OCI-LY7 (cell line): Measurements from ENCODE around the gene APOC1. TPM values are rescaled to one million over a fixed set of nuclear protein-coding genes. Genes with fewer than 3 reads are reported as not detected.
"Not testable (repeated sequence)": the region's sequence is repeated elsewhere in the genome, so short reads cannot be mapped to it uniquely, and the experiment has no call there.

ENCODE experiments used
- Bru-seq: library from RNA; stranded (reverse); fragments of 400-500 nt; gene quantifications from one replicate; lab custom pipeline; 2021; lab: Mats Ljungman, UMichigan
- BruChase-seq, 2 experiments: library from RNA; stranded (reverse); fragments of 400-500 nt; gene quantifications; one replicate each; lab custom pipeline; 2021; lab: Mats Ljungman, UMichigan
- BruUV-seq: library from RNA; stranded (reverse); fragments of 400-500 nt; replicated peaks from 2 replicates; lab custom pipeline; 2021; lab: Mats Ljungman, UMichigan
- CTCF ChIA-PET: fragments of 300-600 bp; sonication (Branson Sonifier 250); formaldehyde crosslinking; loops from one replicate; lab custom pipeline; 2022; ENCODE audit warnings: antibody characterized with exemption; ENCODE audit not compliant: unreplicated experiment; lab: Charles Lee
- POLR2A ChIA-PET: fragments of 300-600 bp; sonication (Branson Sonifier 250); formaldehyde crosslinking; loops from one replicate; lab custom pipeline; 2022; ENCODE audit warnings: antibody characterized with exemption; lab: Charles Lee
- DNase-seq: peaks from one replicate; pipeline ENCODE4 v3.0.0-alpha.2; 2015; ENCODE audit warnings: low spot score
- H2AFZ ChIP-seq: fragments of 200-600 bp; sonication (generic), shearing (Covaris generic); 2 replicates; pipeline ENCODE4 v1.6.1; 2014; ENCODE audit warnings: mild to moderate bottlenecking, antibody characterized with exemption, low read length, moderate library complexity
- H3K27ac ChIP-seq: fragments of 200-600 bp; sonication (generic); 2 replicates; pipeline ENCODE4 v1.5.1; 2014; ENCODE audit warnings: mixed run types, low read depth, mild to moderate bottlenecking, moderate library complexity, low read length, inconsistent platforms; ENCODE audit not compliant: poor library complexity, severe bottlenecking
- H3K36me3 ChIP-seq: fragments of 200-600 bp; sonication (generic); 2 replicates; pipeline ENCODE4 v1.6.1; 2014; ENCODE audit warnings: mild to moderate bottlenecking, antibody characterized with exemption, low read length, moderate library complexity, mixed read lengths; ENCODE audit not compliant: insufficient read depth
- H3K4me1 ChIP-seq: fragments of 200-600 bp; sonication (generic); 2 replicates; pipeline ENCODE4 v1.5.1; 2014; ENCODE audit warnings: mild to moderate bottlenecking, low read length; ENCODE audit not compliant: insufficient read depth, poor library complexity, severe bottlenecking
- H3K4me2 ChIP-seq: fragments of 200-600 bp; sonication (generic); 2 replicates; pipeline ENCODE4 v1.6.1; 2014; ENCODE audit warnings: mild to moderate bottlenecking, low read length
- H3K4me3 ChIP-seq: fragments of 200-600 bp; sonication (generic); 2 replicates; pipeline ENCODE4 v1.5.1; 2014; ENCODE audit warnings: mild to moderate bottlenecking, low read depth, low read length; ENCODE audit not compliant: poor library complexity, severe bottlenecking
- H3K79me2 ChIP-seq: fragments of 200-600 bp; sonication (generic); 2 replicates; pipeline ENCODE4 v1.6.1; 2016; ENCODE audit warnings: low read depth, mild to moderate bottlenecking, low read length, moderate library complexity, mixed read lengths; ENCODE audit not compliant: insufficient read depth
- H3K9me2 ChIP-seq: fragments of 200-600 bp; sonication (generic); 2 replicates; pipeline ENCODE4 v1.6.1; 2016; ENCODE audit warnings: mild to moderate bottlenecking, low read length, mixed read lengths; ENCODE audit not compliant: insufficient read depth
- H3K9me3 ChIP-seq: fragments of 200-600 bp; sonication (generic); 2 replicates; pipeline ENCODE4 v1.6.1; 2014; ENCODE audit warnings: mild to moderate bottlenecking, mixed run types, low read length, mixed read lengths
- H4K20me1 ChIP-seq: fragments of 200-600 bp; sonication (generic); 2 replicates; pipeline ENCODE4 v1.6.1; 2014; ENCODE audit warnings: mild to moderate bottlenecking, antibody characterized with exemption, low read length, moderate library complexity, mixed read lengths; ENCODE audit not compliant: insufficient read depth
- EZH2phosphoT487 ChIP-seq: fragments of 200-600 bp; sonication (generic); IDR thresholded peaks from 2 replicates; pipeline ENCODE4 v1.6.1; 2018; ENCODE audit warnings: low read depth, borderline replicate concordance, mild to moderate bottlenecking, mixed run types, antibody characterized with exemption, low read length, moderate library complexity, mixed read lengths
- intact Hi-C: fragments of 100-400 bp; cut with micrococcal nuclease; formaldehyde crosslinking; loops from one replicate; pipeline ENCODE4 v1.10.0; 2022; ENCODE audit not compliant: unreplicated experiment
- long read RNA-seq: library from polyadenylated mRNA; stranded (forward); transcript quantifications from one replicate; pipeline ENCODE4 v2.0.0, GENCODE V29; 2022
- total RNA-seq, 2 experiments: library from RNA; depleted of rRNA in 1 of 2; stranded (reverse); fragments of >200 nt in 1 of 2; shearing (Covaris generic) in 1 of 2; gene quantifications; 2 replicates each; pipeline ENCODE4 v1.2.3, GENCODE V29; 2014 to 2022
- TF ChIP-seq, protein P1 (sequence below): fragments of 200-600 bp; sonication (generic); conservative IDR thresholded peaks from 2 replicates; pipeline ENCODE4 v1.5.1; 2014; ENCODE audit warnings: mild to moderate bottlenecking, antibody characterized with exemption, low read length, moderate library complexity, mixed read lengths

APOC1 gene
- total RNA-seq (2014; rRNA removed; shearing (Covaris generic)), result not detected in 2 replicates
- total RNA-seq (2022), result 1.9 TPM in 1 of 2 replicates, not detected in the other
- not detected for Bru-seq, nascent RNA
- BruChase-seq, experiment 1, labeled RNA remaining after a 6-hour chase, result percentile 19 among the genes with signal in this experiment
- BruChase-seq, experiment 2, labeled RNA remaining after a 2-hour chase, result not detected
- long read RNA-seq, partial matches to known transcripts, result 1 of 1 reads
- long read RNA-seq, other reads (novel, unspliced or antisense), result 0 of 1 reads

DNA sequence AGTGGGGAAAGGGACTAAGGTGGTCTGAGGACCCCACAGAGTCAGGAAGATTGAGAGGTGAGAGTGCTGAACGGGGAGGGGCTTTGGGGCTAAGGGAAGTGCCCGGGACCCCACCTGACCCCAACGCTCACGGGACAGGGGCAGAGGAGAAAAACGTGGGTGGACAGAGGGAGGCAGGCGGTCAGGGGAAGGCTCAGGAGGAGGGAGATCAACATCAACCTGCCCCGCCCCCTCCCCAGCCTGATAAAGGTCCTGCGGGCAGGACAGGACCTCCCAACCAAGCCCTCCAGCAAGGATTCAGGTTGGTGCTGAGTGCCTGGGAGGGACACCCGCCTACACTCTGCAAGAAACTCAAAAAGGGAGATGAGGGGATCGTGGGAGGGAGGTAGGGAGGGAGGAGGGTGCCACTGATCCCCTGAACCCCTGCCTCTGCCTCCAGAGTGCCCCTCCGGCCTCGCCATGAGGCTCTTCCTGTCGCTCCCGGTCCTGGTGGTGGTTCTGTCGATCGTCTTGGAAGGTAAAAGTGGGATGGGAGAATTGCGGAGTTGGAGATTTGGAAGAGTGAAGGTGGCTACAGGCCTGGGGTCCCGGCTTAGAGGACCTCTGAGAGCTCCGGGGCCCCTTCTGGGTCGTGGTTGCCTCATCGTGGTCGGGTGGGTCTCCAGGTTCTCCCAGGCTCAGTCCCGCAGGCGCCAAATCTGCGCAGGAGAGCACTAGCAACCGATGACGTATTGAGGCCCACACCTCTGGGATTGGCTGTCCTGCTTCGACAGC is at the start of gene APOC1:
TSS of gene APOC1 (plus strand) at position 176 of the 774 bp plus-strand sequence. CDS start at position 460, 284 bp downstream.
- peak within 1 kb of the TSS; percentile 57 for H3K4me2 ChIP-seq
- H2AFZ ChIP-seq, result peak within 1 kb of the TSS; percentile 93
- H3K9me3 ChIP-seq, H3K79me2 ChIP-seq, CTCF ChIA-PET, H3K36me3 ChIP-seq, H4K20me1 ChIP-seq, H3K9me2 ChIP-seq, H3K27ac ChIP-seq, intact Hi-C loops, BruUV-seq, H3K4me1 ChIP-seq: not testable (repeated sequence)
- POLR2A ChIA-PET, result interaction anchor here (0.6 to 1.3 kb wide), 2 partner anchors 9 to 467 kb away, joined by 3 read pairs; partner anchors contain the start of gene APOE
- H3K4me3 ChIP-seq, result peak within 1 kb of the TSS; percentile 65
- peak; percentile 88 for DNase-seq

DNA sequence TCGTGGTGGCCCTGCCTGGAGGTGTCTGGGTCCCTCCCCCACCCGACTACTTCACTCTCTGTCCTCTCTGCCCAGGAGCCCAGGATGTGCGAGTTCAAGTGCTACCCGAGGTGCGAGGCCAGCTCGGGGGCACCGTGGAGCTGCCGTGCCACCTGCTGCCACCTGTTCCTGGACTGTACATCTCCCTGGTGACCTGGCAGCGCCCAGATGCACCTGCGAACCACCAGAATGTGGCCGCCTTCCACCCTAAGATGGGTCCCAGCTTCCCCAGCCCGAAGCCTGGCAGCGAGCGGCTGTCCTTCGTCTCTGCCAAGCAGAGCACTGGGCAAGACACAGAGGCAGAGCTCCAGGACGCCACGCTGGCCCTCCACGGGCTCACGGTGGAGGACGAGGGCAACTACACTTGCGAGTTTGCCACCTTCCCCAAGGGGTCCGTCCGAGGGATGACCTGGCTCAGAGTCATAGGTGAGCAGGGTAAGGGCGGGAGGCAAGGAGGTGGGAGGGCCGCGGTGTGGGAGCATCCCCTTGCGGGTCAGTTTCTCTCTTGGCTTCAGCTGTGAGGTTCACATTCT is 49.1 kb upstream of the APOC1 start:
- BruUV-seq, result no TSS peak
- Histone ChIP-seq H2AFZ (no peak overlapping the region), H3K27ac (no peak overlapping the region), H3K79me2 (no peaks in the 10 kb centered on the region), H3K9me2 (no peaks in the 10 kb centered on the region), H3K4me3 (no peak overlapping the region), H4K20me1 (no peaks in the 10 kb centered on the region), H3K36me3 (no peaks in the 10 kb centered on the region), H3K4me1 (no peaks in the 10 kb centered on the region), H3K4me2 (no peak overlapping the region), H3K9me3 (no peaks in the 10 kb centered on the region)
- DNase-seq, result no peak
- ChIA-PET POLR2A (no interaction called here), CTCF (no interaction called here)
- intact Hi-C loops, result no loop called here
- TF ChIP-seq, protein P1, sequence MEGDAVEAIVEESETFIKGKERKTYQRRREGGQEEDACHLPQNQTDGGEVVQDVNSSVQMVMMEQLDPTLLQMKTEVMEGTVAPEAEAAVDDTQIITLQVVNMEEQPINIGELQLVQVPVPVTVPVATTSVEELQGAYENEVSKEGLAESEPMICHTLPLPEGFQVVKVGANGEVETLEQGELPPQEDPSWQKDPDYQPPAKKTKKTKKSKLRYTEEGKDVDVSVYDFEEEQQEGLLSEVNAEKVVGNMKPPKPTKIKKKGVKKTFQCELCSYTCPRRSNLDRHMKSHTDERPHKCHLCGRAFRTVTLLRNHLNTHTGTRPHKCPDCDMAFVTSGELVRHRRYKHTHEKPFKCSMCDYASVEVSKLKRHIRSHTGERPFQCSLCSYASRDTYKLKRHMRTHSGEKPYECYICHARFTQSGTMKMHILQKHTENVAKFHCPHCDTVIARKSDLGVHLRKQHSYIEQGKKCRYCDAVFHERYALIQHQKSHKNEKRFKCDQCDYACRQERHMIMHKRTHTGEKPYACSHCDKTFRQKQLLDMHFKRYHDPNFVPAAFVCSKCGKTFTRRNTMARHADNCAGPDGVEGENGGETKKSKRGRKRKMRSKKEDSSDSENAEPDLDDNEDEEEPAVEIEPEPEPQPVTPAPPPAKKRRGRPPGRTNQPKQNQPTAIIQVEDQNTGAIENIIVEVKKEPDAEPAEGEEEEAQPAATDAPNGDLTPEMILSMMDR, result no peak
- no peak for TF ChIP-seq EZH2phosphoT487

DNA sequence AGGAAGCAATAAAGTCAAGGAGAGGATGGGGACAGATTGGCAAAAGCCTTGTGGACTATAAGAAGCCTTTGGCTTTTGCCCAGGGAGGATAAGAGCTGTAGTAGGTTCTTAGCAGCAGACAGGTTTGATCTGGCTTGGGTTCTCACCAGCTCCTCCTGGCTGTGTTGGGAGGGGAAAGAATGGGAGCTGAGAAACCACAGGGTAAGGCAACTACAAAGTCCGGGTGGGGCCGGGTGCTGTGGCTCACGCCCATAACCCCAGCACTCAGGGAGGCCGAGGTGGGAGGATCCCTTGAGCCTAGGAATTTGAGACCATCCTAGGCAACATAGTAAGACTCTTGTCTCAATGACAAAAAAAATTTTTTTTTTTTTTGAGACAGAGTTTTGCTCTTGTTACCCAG is 47.7 kb upstream of the APOC1 start:
- Histone ChIP-seq H3K4me2 (no peak overlapping the region), H3K27ac (no peak overlapping the region), H3K4me3 (no peak overlapping the region), H3K79me2 (no peaks in the 10 kb centered on the region), H3K9me3 (no peaks in the 10 kb centered on the region), H2AFZ (no peak overlapping the region), H4K20me1 (no peaks in the 10 kb centered on the region), H3K9me2 (no peaks in the 10 kb centered on the region), H3K4me1 (no peaks in the 10 kb centered on the region), H3K36me3 (no peaks in the 10 kb centered on the region)
- TF ChIP-seq, protein P1, result no peak
- no peak for TF ChIP-seq EZH2phosphoT487
- DNase-seq, result no peak
- no TSS peak for BruUV-seq
- intact Hi-C loops, result no loop called here
- CTCF ChIA-PET, result no interaction called here
- POLR2A ChIA-PET, result no interaction called here
